Activated T-cell treated with anti-CD3 and anti-CD28 coated beads, Interleukin-2, amount 50 U/mL, for 72 hours (primary cell): ENCODE measurements around the gene BAZ1A. TPM values are rescaled to one million over a fixed set of nuclear protein-coding genes. Genes with fewer than 3 reads are reported as not detected.
"Not testable (repeated sequence)": the region's sequence is repeated elsewhere in the genome, so short reads cannot be mapped to it uniquely, and the experiment has no call there.

Source experiments
- ATAC-seq, 2 donors: fragments of 150-1000 bp; cut with Tn5 transposase; replicated peaks in 1 of 2; 2 replicates each; pipeline ENCODE4 v1.10.0; 2021; ENCODE audit warnings: moderate library complexity in 2 of 2, mild to moderate bottlenecking in 1 of 2
- DNase-seq, 2 donors: peaks; one replicate each; pipeline ENCODE4 v3.0.0; 2021 to 2022; ENCODE audit warnings: mixed read lengths in 1 of 2
- H3K27ac Mint-ChIP-seq: one replicate; pipeline ENCODE4 v1.8.0; 2022; ENCODE audit warnings: mild to moderate bottlenecking, moderate library complexity, mixed read lengths
- H3K27me3 Mint-ChIP-seq: one replicate; pipeline ENCODE4 v1.8.0; 2022; ENCODE audit warnings: low read depth, mixed read lengths
- H3K36me3 Mint-ChIP-seq, 2 donors: one replicate each; pipeline ENCODE4 v1.8.0; 2022; ENCODE audit warnings: mixed read lengths in 2 of 2, mild to moderate bottlenecking in 1 of 2; ENCODE audit not compliant: insufficient read depth in 2 of 2
- H3K4me1 Mint-ChIP-seq: one replicate; pipeline ENCODE4 v1.8.0; 2022; ENCODE audit warnings: low read depth, mixed read lengths
- H3K4me3 Mint-ChIP-seq, 2 donors: one replicate each; pipeline ENCODE4 v1.8.0; 2022; ENCODE audit warnings: mild to moderate bottlenecking in 2 of 2, mixed read lengths in 2 of 2, moderate library complexity in 2 of 2
- H3K9me3 Mint-ChIP-seq, 2 donors: one replicate each; pipeline ENCODE4 v1.8.0; 2022; ENCODE audit warnings: mixed read lengths in 2 of 2
- total RNA-seq, 2 donors: library from RNA; stranded (reverse); gene quantifications; one replicate each; pipeline ENCODE4 v1.2.3, GENCODE V29; 2022

The BAZ1A gene
- total RNA-seq, 2 donors from 2014 or later: 44.4 to 57.2 TPM

DNA sequence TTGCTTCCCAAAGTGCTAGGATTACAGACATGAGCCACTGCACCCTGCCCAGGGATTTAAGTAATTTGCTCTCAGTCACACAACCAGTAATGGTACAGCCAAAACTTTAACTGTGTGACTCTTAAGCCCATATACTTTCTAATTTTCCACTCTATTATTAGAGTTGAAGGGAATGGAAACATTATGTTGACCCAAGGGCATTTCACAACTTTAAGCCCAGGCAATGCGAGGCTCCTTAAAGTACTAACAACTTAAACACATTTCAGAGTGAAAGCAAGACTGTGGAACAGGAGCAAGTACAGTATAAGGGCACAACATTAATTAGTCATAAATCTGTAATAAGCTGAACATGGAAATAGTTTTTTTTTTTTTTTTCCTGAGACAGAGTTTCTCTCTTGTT, 39.8 kb downstream of the BAZ1A start:
- Mint-ChIP-seq H3K9me3 (no peaks in the 10 kb centered on the region), H3K4me3 (no peak overlapping the region), H3K4me1 (peaks cover 38% of the 10 kb centered on the region), H3K27me3 (no peaks in the 10 kb centered on the region), H3K36me3 (peaks cover 0 to 4% of the 10 kb centered on the region in 2 donors), H3K27ac (no peak overlapping the region)
- DNase-seq (no peak), ATAC-seq (no peak)

DNA sequence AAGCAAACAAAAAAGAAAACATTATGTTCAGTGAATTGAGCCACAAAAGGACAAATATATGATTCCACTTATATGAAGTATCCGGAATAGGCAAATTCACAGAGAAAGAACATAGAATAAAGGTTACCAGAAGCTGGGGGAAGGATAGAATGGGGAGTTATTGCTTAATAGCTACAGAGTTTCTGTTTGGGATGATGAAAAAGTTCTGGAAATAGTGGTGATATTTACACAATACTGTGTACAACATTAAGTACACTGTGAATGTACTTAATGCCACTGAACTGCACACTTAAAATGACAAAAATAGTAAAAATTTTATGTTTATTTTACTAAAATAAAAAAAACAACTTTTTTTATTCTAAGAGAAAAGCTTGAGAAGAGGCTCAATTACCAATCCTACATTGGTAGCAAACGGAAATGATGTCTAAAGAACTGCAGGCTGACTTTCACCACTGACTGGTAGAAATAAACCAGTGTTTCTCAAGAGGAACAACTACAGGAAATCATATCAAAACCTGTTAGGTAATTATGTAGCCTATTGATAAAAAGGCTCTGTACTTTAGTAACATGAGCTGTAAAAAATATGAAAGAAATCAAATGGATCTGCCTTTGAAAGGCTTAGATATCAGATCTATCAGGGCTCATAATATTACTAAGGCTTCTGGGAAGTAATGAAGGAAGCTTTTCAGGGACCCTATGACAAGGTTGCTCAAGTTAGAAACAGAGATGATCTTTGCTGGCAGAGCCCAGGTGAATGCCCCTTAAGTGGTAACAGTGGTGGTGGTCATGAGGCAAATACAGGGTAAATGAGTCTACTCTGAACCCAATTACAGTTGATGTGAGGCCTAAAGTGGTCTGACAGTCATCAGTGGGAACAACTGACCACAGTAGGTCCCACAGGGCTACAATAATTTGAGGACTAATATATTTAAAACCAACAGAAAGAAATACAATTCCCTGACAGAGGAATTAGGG, 41.3 kb downstream of the BAZ1A start:
- peak in 1 of 2 donors; percentile 56 for ATAC-seq
- Mint-ChIP-seq H3K27ac (peak overlapping the region; percentile 94), H3K36me3 (peaks cover 2 to 11% of the 10 kb centered on the region in 2 donors), H3K9me3 (no peaks in the 10 kb centered on the region), H3K4me1 (peaks cover 47% of the 10 kb centered on the region), H3K4me3 (peak overlapping the region in 1 of 2 donors; percentile 45), H3K27me3 (no peaks in the 10 kb centered on the region)
- DNase-seq: no peak

DNA sequence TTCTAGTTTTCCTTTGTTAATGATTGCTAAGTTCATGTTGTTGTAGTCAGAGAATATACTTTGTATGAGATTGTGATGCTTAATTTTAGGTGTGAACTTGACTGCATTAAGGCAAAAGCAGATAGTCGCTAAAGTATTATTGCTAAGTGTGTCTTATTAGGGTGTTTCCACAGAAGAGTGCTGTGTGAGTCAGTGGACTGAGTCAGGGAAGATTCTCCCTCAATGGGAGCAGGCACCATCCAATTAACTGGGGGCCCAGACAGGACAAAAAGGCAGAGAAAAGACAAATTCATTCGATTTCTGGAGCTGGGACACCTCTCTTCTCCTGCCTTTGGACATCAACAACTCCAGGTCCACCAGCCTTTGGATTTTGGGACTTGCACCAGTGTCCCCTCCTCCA, 48.5 kb downstream of the BAZ1A start:
- DNase-seq (no peak), ATAC-seq (no peak)
- peaks cover 11 to 35% of the 10 kb centered on the region in 2 donors for H3K36me3 Mint-ChIP-seq
- H3K4me3 Mint-ChIP-seq: no peak overlapping the region
- no peaks in the 10 kb centered on the region for H3K9me3 Mint-ChIP-seq
- H3K4me1 Mint-ChIP-seq: peaks cover 30% of the 10 kb centered on the region
- H3K27ac Mint-ChIP-seq: peak overlapping the region; percentile 54
- no peaks in the 10 kb centered on the region for H3K27me3 Mint-ChIP-seq

DNA sequence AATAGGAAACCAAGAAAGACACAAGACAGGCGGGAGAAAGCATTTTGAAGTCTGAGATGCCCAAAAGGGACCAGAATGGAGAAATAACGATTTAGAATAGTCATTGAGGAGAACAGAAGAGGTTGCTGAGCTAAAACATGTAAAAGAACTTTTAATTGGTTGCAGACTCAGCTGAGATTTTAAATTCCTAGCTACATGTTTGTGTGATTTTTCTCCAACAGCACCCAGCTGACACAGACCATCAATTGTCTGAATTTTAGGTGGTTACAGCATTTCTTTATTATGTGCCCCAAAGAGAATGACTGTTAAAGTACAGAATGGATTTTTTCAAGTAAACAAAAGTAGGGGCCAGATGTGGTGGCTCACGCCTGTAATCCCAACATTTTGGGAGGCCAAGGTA, 50.3 kb downstream of the BAZ1A start:
- no peaks in the 10 kb centered on the region for H3K27me3 Mint-ChIP-seq
- H3K4me3 Mint-ChIP-seq: no peak overlapping the region
- peaks cover 15 to 41% of the 10 kb centered on the region in 2 donors for H3K36me3 Mint-ChIP-seq
- peaks cover 21% of the 10 kb centered on the region for H3K4me1 Mint-ChIP-seq
- H3K9me3 Mint-ChIP-seq: no peaks in the 10 kb centered on the region
- ATAC-seq (no peak), DNase-seq (no peak)
- H3K27ac Mint-ChIP-seq: peak overlapping the region; percentile 46

DNA sequence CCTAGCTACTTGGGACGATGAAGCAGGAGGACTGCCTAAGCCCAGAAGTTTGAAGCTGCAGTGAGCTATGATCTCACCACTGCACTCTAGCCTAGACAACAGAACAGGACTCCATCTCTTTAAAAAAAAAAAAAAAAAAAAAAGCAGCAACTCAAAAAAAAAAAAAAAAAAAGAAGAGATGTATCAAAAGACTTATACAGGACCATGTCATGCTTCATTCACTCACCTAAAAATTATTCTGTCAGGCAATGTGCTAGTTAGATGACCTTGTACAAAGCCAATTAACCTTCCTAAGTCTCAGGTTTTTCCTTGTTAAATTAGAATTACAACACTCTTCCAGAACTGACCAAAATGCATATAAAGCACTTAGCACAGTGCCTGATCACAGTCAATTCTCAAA, 50.9 kb downstream of the BAZ1A start:
- Mint-ChIP-seq H3K36me3 (peaks cover 13 to 36% of the 10 kb centered on the region in 2 donors), H3K27ac (peak overlapping the region; percentile 46), H3K27me3 (no peaks in the 10 kb centered on the region), H3K9me3 (no peaks in the 10 kb centered on the region), H3K4me1 (peaks cover 16% of the 10 kb centered on the region), H3K4me3 (no peak overlapping the region)
- no peak for DNase-seq
- no peak for ATAC-seq

DNA sequence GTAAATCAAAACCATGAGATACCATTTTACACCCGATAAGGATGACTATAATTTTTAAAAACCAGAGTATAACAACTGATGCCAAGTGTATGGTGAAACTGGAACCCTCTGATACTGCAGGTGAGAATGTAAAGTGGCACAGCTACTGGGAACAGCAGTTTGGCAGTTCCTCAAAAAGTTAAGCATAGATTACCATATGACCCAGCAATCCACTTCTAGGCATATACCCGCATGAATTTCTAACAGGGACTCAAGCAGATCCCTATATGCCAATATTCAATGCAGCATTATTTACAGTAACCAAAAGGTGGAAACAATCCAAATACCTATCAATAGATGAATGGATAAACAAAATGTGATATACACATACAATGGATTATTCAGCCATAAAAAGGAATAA, 57.4 kb downstream of the BAZ1A start:
- H3K27me3 Mint-ChIP-seq: no peaks in the 10 kb centered on the region
- ATAC-seq (no peak), DNase-seq (no peak)
- H3K27ac Mint-ChIP-seq: peak overlapping the region; percentile 7
- no peaks in the 10 kb centered on the region for H3K9me3 Mint-ChIP-seq
- peaks cover 4 to 15% of the 10 kb centered on the region in 2 donors for H3K36me3 Mint-ChIP-seq
- H3K4me1 Mint-ChIP-seq: no peaks in the 10 kb centered on the region
- H3K4me3 Mint-ChIP-seq: no peak overlapping the region

DNA sequence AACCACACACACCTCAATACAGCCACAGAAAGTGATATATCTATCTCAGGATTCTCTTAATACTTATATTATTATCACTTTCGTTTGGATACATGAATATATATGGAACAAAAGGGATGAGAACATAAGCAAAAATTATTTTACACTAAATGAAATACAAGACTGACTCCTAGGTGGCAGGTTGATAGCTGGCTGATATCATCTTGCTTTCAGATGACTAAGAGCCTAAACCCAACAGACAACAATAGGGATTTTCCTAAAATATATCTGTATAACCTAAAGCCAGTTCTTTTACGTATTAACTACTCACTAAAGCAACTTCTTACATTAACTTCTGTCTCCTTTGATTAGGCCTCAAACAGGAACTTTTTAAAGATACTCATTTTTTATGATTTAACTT, 65.1 kb downstream of the BAZ1A start:
- no peaks in the 10 kb centered on the region for H3K27me3 Mint-ChIP-seq
- H3K4me3 Mint-ChIP-seq: no peak overlapping the region
- peak overlapping the region; percentile 35 for H3K27ac Mint-ChIP-seq
- ATAC-seq (peak in 1 of 2 donors; percentile 60), DNase-seq (no peak)
- peaks cover 12 to 25% of the 10 kb centered on the region in 2 donors for H3K36me3 Mint-ChIP-seq
- H3K4me1 Mint-ChIP-seq: peaks cover 11% of the 10 kb centered on the region
- H3K9me3 Mint-ChIP-seq: peaks cover 5% of the 10 kb centered on the region in 2 donors

DNA sequence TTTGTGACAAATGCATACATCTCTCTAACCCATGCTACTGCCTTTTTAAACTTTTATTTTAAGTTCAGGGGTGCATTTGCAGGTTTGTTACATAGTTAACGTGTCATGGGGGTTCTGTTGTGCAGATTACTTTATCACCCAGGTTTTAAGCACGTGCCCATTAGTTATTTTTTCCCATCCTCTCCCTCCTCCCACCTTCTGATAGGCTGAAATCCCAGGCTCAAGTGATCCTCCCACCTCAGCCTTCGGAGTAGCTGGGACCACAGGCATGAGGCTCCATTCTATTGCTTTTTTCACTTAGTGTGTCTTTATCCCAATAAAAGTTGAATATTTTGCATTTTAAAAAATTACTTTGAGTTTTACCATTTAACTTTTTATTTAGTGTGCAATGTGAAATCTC, 68.9 kb downstream of the BAZ1A start:
- DNase-seq: no peak
- H3K36me3 Mint-ChIP-seq: peaks cover 24 to 50% of the 10 kb centered on the region in 2 donors

DNA sequence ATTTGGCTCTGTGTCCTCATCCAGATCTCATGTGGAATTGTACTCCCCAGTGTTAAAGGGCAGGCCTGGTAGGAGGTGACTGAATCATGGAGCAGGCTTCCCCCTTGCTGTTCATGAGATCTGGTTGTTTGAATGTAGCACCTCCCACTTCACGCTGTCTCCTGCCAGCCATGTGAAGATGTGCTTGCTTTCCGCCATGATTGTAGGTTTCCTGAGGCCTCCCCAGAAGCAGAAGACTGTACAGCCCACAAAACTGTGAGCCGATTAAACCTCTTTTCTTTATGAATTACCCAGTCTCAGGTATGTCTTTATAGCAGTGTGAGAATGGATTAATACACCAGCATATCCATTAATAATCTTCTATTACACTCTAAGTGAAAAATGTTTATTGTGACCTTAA, 70.2 kb downstream of the BAZ1A start:
- ATAC-seq: no peak
- H3K4me1 Mint-ChIP-seq: peaks cover 3% of the 10 kb centered on the region
- no peaks in the 10 kb centered on the region for H3K27me3 Mint-ChIP-seq
- H3K27ac Mint-ChIP-seq: no peak overlapping the region
- no peak for DNase-seq
- H3K4me3 Mint-ChIP-seq: no peak overlapping the region
- peaks cover 30 to 58% of the 10 kb centered on the region in 2 donors for H3K36me3 Mint-ChIP-seq
- H3K9me3 Mint-ChIP-seq: peaks cover 5% of the 10 kb centered on the region in 2 donors

More for the DNA sequence above, 68.9 kb downstream of the BAZ1A start:
- H3K27ac Mint-ChIP-seq: no peak overlapping the region
- H3K4me1 Mint-ChIP-seq: peaks cover 6% of the 10 kb centered on the region
- no peaks in the 10 kb centered on the region for H3K27me3 Mint-ChIP-seq
- no peak overlapping the region for H3K4me3 Mint-ChIP-seq
- H3K9me3 Mint-ChIP-seq: peaks cover 5% of the 10 kb centered on the region in 2 donors
- ATAC-seq: no peak

DNA sequence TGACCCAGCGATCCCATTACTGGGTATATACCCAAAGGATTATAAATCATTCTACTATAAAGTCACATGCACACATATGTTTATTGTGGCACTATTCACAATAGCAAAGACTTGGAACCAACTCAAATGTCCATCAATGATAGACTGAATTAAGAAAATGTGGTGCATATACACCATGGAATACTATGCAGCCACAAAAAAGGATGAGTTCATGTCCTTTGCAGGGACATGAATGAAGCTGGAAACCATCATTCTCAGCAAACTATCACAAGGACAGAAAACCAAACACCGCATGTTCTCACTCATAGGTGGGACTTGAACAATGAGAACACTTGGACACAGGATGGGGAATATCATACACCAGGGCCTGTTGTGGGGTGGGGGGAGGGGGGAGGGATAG, 76.3 kb downstream of the BAZ1A start:
- H3K27me3 Mint-ChIP-seq, H3K4me1 Mint-ChIP-seq, H3K4me3 Mint-ChIP-seq, ATAC-seq, H3K27ac Mint-ChIP-seq, H3K9me3 Mint-ChIP-seq, DNase-seq: not testable (repeated sequence)
- peaks cover 14 to 36% of the 10 kb centered on the region in 2 donors for H3K36me3 Mint-ChIP-seq

DNA sequence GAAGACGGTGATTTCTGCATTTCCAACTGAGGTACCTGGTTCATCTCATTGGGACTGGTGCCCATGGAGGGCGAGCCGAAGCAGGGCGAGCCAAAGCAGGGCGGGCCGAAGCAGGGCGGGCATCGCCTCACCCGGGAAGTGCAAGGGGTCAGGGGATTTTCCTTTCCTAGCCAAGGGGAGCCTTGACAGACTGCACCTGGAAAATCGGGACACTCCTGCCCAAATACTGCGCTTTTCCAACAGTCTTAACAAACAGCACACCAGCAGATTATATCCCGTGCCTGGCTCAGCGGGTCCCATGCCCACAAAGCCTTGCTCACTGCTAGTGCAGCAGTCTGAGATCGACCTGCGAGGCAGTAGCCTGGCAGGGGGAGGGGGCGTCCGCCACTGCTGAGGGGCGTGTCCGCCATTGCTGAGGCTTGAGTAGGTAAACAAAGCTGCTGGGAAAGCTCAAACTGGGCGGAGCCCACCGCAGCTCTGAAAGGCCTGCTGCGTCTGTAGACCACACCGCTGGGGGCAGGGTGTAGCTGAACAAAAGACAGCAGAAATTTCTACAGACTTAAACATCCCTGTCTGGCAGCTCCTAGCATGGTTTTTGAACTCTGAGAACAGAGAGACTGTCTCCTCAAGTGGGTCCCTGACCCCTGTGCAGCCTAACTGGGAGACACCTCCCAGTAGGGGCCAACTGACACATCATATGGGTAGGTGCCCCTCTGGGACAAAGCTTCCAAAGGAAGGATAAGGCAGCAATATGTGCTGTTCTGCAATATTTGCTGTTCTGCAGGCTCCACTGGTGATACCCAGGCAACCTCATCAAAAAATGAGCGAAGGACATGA, 77.2 kb downstream of the BAZ1A start:
- DNase-seq: no peak
- peaks cover 14 to 36% of the 10 kb centered on the region in 2 donors for H3K36me3 Mint-ChIP-seq
- H3K27ac Mint-ChIP-seq: no peak overlapping the region

DNA sequence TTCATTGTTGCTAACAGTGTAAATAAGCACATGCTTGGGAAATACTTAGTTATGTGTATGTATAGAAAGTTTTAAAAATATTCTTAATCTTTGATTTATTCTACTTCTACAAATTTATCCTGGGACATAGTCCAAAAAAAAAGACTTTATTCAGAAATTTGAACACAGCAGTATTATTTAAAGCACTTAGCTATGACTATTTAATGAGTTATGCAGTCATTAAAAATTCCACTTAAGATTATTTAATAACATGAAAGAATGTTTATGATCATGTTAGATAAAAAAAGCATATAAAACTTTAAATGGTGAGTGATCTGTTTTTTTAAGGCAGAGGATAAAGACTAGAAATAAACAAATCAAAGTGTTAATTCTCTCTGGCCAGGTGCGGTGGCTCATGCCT, 78.3 kb downstream of the BAZ1A start:
- H3K4me3 Mint-ChIP-seq: no peak overlapping the region
- no peaks in the 10 kb centered on the region for H3K4me1 Mint-ChIP-seq
- H3K36me3 Mint-ChIP-seq: peaks cover 8 to 26% of the 10 kb centered on the region in 2 donors
- H3K27me3 Mint-ChIP-seq: no peaks in the 10 kb centered on the region
- no peak for DNase-seq
- H3K27ac Mint-ChIP-seq: no peak overlapping the region
- ATAC-seq: no peak
- no peaks in the 10 kb centered on the region for H3K9me3 Mint-ChIP-seq

More for the DNA sequence above, 77.2 kb downstream of the BAZ1A start:
- H3K4me3 Mint-ChIP-seq: no peak overlapping the region
- H3K27me3 Mint-ChIP-seq: no peaks in the 10 kb centered on the region
- no peaks in the 10 kb centered on the region for H3K9me3 Mint-ChIP-seq
- ATAC-seq: no peak
- H3K4me1 Mint-ChIP-seq: no peaks in the 10 kb centered on the region

DNA sequence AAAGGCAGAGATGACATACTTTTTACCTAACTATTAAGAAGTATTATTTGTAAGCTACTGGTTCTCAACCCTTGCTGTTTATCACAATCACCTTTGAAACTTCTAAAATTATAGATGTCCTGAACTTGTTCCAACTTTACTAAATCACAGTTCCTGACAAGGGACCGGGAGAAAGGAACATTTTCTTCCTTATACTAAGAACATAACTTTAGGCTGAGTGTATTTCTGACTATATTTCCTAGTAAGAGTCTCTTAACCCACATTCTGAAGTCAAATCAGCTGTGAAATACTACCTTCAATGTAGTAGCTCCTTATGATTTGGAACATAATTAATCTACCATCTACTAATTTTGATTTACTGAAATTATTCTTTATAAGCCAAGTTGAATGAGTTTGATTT, 80.2 kb downstream of the BAZ1A start:
- ATAC-seq (no peak), DNase-seq (no peak)
- Mint-ChIP-seq H3K9me3 (no peaks in the 10 kb centered on the region), H3K4me1 (no peaks in the 10 kb centered on the region), H3K27ac (peak overlapping the region; percentile 50), H3K36me3 (peaks cover 3 to 19% of the 10 kb centered on the region in 2 donors), H3K4me3 (no peak overlapping the region), H3K27me3 (no peaks in the 10 kb centered on the region)
